NOMO-1 treated with dmso at 0.1 percent for 144 hours (cell line): Measurements from ENCODE around the gene TNS4.

ENCODE experiments used
- DNase-seq: peaks from one replicate; lab custom pipeline; 2025; ENCODE audit not compliant: unreplicated experiment; lab: John Stamatoyannopoulos, UW

Gene TNS4

DNA sequence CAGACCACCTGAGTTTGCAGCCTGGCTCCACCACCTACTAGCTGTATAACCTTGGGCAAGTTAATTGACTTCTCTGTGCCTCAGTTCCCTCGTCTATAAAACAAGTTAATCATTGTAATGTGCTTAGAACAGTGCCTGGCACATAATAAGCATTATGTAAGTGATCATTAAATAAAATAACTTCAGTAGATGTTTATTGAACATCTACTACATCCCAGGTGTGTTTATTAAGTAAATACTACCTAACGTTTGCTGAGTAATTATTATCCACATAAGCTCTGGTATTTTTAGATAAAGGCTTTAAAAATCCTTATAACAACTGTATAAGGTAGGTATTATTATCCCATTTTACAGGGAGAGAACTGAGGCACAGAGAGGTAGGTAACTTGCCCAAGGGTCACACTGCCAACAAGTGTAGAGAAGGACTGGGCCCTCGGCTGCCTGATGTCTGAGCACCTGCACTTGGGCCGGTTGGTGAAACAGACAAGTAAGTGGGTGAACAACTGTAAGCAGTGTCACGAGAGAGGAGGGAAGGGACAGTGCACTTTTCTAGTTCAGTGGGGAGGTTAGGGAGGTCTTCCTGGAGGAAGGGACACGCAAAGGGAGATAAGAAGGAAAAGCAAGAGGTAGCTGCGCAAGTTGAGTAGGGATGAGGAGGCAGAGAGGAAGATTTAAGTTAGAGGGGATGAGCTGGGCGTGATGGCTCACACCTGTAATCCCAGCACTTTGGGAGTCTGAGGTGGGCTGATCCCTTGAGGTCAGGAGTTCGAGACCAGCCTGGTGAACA lies 4.6 kb downstream of the TNS4 start:
- no peak for DNase-seq

GRCh38 chr17:40496170-40496569 lies 5.3 kb downstream of the TNS4 start:
- no peak for DNase-seq

DNA sequence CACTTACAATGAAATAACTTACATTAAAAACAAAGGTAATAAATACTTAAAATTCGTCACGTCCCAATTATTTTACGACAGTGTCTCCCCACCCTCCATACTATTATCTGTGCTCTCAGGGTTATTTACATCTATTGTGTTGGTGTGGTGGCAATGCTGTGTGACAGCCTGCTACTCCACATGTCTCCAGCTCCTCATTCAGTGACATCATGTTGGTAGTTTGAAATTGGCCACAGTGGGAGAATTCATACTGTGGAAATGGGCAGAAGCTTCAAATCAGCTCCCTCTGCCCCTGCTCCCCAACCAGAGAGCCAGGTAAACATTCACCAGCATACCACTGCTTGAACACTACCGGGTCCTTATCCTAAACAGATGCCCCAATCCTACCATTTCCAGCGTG lies 6.3 kb downstream of the TNS4 start:
- DNase-seq, result no peak

DNA sequence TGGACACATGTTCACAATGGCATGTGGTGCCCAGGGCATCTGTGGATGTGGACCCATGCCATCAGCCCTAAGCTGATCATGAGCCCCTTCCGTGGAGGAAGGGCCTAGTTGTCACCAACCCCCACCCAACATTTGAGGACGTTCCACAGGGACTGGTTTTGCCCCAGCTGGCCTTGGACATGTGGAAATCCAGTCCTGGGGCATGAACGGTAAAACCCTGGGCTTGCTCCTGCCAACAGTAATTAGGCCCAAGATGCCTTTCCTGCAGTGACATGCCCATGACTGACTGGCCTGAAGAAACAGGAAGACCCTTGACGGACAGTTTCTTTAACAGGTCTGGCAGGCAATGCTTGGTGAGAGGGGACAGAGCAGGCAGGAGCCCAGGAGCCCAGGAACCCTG lies 7.7 kb downstream of the TNS4 start:
- DNase-seq, result no peak

DNA sequence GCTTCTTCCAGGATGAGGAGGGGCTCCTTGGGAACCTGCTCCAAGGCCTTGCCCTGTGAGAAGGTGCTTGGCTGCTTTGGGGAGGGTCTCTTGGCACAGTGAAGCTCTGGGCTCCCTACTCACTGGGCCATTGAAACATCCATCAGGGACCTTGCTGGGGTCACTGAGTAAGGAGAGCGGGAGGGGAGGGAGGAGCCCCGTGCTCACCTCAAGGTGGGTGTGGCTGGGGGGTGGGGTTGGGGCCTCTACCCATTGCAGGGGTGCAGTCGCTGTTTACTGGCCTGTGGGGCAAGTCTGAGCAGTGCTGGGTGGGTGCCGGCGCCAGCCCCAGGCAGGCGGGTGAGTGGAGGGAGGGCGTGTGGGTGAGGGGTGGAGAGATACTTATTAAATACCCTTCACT lies 9.9 kb downstream of the TNS4 start:
- no peak for DNase-seq

DNA sequence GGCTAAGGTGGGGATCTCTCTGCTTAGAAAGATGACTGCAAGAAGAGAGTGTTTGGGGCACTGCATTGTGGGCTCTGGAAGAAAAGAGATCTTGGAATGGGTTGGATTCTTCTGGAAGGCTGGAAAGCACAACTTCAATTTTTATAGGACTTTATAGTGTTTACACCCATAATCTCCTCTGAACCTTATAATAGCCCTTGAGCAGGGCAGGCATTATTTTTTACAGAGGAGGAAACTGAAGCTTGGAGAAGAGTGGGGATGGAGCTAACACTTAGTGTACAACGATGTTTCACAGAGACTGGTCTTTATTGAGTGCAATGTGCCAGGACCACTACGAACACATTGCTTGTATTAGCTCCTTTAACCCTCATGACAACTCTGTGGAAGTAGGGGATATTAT lies 10.4 kb downstream of the TNS4 start:
- no peak for DNase-seq

GRCh38 chr17:40490289-40490853 lies 11.1 kb downstream of the TNS4 start:
- peak; percentile 17 for DNase-seq

DNA sequence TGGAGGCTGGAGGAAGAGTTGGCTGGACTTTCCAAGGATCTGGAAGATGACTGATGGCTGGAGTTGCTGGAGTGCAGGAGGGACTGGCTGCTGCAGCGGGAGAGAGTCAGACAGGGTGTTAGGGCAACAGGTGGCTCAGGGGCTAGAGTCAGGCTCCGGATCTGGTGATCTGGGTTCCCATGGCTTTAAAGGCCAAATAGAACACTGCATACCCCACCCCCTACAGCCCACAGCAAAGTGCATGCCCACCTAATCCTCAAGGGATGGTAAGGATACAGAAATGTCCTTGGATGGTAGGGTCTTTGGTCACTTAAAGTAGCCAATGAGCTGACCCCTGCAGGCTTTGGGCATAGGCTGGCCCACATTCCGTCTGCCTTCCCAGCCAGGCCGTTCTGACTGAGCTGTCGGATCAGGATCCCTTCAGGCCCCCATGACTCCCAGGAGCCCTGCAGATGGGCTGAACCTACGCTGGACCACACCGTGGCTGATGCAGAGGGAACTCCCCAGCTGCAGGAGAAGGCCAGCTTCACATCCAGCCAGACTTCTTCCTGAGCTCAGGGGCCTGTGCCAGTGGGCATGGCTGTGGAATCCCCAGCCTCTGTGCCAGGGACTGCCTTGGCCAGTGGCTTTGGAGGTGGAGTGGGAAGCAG lies 13.9 kb downstream of the TNS4 start:
- DNase-seq, result no peak

DNA sequence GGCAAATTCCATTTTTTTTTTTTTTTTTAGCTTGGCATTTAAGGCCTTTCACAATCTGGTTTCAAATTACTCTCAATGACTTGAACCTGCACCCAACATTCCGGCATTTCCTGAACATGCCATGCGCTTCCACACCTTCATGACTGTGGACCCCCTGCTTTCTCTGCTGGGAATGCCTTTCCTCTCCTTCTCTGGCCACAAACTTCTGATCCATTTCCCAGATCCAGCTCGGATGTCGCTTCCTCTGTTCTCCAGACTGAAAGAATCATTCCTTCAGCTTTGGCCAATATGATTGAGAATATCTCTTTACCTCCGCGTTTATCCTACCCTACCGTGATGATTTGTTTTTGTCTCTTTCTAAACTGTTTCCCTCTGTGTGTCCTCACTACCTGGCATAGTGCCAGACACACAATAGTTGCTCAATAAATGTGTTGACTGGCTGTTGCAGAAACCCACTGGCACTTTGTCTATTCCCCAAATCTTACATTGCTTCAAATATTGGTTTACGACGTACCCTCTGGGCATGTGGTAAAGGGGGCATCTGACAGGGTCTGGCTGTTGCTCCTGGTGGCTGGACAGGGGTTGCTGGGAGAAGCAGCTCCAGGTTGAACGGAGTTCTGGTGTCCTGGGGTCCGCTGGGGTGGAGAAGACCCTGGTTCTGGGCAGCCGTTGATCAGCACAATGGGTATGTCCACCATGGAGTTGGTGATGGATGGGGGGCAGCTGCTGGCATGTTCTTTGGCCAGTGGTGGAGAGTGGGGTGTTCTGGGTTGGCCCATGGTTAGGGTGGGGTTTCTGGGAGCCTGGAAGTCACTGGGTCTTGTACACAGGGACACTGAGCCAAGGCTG lies 14.7 kb downstream of the TNS4 start:
- no peak for DNase-seq

DNA sequence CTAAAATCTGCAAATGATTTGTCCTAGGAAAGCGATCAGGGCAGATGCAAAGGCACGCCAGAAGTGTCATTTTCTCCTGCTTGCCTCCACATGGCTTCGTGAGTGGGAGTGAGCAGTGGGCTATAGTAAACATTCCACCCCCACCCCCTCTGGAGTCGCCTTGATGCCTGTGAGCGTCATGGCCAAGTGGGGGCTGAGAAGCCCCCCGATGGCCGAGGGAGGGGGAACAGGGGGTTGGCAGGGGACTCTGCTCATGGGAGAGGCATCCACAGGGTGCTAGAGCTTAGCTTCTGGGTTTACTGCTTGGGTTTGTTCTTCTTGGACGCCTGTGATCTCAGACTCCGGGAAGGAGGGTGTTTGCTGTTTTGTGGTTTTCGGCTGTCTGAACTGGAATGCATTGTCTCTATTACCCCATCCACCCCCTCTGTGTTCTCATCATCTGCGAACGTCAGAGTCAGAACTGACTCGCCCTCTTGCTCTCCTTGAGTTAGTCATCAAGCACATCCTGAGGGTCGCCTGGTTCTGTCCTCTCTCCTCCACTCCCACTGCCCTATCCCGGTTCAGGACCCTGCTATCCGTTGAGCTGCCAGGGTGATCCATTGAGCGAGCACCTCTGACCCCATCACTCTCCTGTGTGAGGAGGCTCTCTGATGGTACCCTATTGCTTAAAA lies 15.4 kb downstream of the TNS4 start:
- DNase-seq, result peak; percentile 58

DNA sequence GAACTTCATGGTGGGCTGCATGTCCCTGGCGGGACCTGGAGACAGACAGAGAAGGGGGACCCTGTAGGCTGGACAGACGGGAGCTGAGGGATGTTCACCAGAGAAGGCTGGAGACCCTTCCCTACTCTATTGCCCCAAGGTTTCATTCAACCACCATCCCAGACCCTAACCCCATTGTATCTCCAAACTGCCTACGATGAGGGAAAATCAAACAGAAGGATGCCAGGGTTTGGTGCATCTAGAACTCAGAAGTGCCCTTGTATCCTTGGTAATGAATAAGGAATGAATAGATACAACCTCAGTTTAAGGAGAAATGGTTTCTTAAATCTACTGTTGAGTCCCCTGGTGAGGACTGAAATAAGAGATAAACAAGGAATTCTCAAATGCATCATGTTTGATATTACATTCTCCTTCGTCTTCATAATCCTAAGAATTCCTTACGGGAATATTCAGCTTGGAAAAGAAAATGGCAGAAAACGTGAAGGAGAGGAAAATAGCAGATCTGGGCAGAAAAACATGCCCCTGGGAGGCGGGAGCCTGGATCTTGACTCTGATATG lies 16.4 kb downstream of the TNS4 start:
- DNase-seq, result no peak

- no peak for DNase-seq
Observed at GRCh38 chr17:40484285-40484972, 17.0 kb downstream of the TNS4 start.

- DNase-seq, result no peak
Observed at GRCh38 chr17:40483679-40484078, 17.7 kb downstream of the TNS4 start.

- DNase-seq, result no peak
Observed at GRCh38 chr17:40482722-40483121, 18.7 kb downstream of the TNS4 start.

DNA sequence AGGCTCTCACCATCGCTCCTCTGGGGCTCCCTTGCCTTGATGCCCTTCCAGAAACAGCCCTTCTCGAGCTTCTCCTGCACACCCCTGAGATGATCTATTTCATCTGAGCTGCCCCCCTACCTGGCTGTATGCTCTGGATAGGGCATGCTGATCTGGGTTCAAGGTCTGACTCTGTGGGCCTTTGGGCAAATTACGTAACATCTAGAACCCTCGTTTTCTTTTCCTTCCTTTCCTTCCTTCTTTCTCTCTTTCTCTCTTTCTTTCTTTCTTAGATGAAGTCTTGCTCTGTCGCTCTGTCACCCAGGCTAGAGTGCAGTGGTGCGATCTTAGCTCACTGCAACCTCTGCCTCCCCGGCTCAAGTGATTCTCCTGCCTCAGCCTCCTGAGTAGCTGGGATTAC lies 20.3 kb downstream of the TNS4 start:
- DNase-seq, result no peak

DNA sequence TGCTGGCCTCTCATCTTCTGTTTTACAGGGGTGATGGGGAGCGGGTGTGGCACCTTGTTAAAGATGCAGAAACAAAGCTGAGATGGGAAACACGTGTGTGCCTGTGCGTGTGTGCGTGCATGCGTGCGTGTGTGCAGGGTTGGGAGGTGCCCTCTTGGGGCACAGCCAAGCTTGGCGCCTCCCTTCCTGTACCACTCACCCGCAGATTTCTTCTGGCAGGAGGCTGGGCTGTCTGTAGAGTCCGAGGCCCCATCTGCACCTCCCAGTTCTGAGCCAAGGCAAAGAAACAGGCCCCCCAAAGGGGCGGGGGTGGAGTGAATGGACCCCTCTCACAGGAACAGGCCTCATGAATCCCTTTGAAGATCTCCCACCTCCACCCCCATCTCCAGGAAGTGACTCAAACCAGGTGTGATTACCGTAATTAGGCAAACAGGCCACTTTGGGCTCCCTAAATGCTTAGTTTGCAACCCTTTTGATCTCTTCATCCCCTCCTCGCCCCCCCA lies 20.9 kb downstream of the TNS4 start:
- peak; percentile 38 for DNase-seq

DNA sequence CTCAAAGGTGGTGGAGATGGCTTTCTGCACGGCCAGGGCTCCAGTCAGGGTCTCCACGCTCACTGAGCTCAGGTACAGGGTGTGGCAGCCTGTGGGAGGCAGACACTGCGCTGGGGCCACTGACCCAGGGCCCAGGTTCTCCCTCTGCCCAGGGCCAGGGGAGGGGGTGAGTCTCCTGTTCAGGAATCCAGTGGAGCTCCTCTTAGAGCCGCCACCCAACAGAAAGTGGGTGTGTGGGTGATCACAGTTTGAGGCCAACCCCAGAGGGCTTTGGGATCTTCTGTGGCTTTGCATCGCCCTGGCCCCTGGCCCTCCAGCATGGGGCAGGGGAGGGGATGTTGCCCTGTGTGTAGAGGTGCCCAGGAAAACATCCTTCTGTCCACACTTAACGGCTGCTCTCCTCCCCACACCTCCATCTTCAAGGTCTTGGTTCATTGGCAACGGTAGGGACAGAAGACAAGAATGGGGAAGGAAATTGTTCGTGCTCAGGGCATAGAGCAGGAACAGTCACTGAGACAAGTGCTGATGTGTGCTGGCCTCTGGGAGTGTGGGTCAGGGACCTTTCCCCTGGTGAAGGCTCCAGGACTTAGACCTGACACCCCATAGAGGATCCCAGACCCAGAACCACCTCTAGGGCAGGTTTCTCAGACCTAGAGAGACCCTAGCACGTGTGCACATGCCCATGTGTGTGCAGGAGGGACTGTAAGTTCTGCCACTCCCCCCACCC lies 21.5 kb downstream of the TNS4 start:
- peak; percentile 38 for DNase-seq

DNA sequence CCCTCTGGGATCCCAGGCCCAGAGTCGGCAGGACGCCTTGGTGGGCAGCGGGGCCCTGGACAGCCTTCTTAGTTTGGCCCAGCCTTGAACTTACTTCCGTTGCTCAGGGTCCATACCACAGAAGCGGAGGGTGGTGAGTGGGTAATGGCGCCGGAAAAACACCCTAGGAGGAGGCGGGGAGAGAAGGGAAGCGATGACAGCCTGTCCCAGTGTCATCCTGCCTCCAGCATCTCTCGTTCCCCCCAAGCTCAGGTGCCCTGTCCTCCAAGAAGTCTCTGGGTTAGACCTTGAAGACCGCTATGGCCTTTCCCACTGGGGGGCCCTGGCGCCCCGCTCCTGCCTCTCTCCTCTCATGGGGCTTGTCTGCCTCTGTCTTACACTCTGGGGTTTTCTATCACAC lies 22.9 kb downstream of the TNS4 start:
- no peak for DNase-seq

GRCh38 chr17:40477796-40478195 lies 23.6 kb downstream of the TNS4 start:
- DNase-seq, result no peak
